Neural cell (in vitro differentiated cells): Measurements from ENCODE around the gene UBA1. TPM values are rescaled to one million over a fixed set of nuclear protein-coding genes. Genes with fewer than 3 reads are reported as not detected.

Experiments
- H2AFZ ChIP-seq: fragments of 200-600, 300-800 bp; sonication (generic), shearing (Covaris generic); 2 replicates; pipeline ENCODE4 v1.6.0; 2014; ENCODE audit warnings: low read depth, mild to moderate bottlenecking, antibody characterized with exemption, low read length, moderate library complexity
- H3F3A ChIP-seq: fragments of 200-600 bp; shearing (Covaris generic); 2 replicates; pipeline ENCODE4 v1.6.1; 2016; ENCODE audit warnings: mild to moderate bottlenecking, moderate library complexity, mixed read lengths, antibody characterized with exemption, low read length; ENCODE audit not compliant: insufficient read depth, poor library complexity, severe bottlenecking
- H3K27ac ChIP-seq: fragments of 200-600, 300-800 bp; sonication (generic), shearing (Covaris generic); 2 replicates; pipeline ENCODE4 v1.5.1; 2014; ENCODE audit warnings: mild to moderate bottlenecking, low read length, moderate library complexity
- H3K27me3 ChIP-seq: fragments of 300-800, 200-600 bp; sonication (generic), shearing (Covaris generic); 2 replicates; pipeline ENCODE4 v1.6.0; 2014; ENCODE audit warnings: mild to moderate bottlenecking, low read depth, low read length, moderate library complexity; ENCODE audit not compliant: insufficient read depth
- H3K36me3 ChIP-seq: fragments of 300-800, 200-600 bp; sonication (generic), shearing (Covaris generic); 2 replicates; pipeline ENCODE4 v1.5.1; 2014; ENCODE audit warnings: mild to moderate bottlenecking, antibody characterized with exemption, low read length, moderate library complexity; ENCODE audit not compliant: insufficient read depth
- H3K4me2 ChIP-seq: fragments of 300-800, 200-600 bp; sonication (generic), shearing (Covaris generic); 2 replicates; pipeline ENCODE4 v1.6.0; 2014; ENCODE audit warnings: mild to moderate bottlenecking, low read length
- H3K4me3 ChIP-seq: fragments of 300-800, 200-600 bp; sonication (generic), shearing (Covaris generic); 2 replicates; pipeline ENCODE4 v1.5.1; 2014; ENCODE audit warnings: mild to moderate bottlenecking, low read length, moderate library complexity
- H3K79me2 ChIP-seq: fragments of 200-600 bp; shearing (Covaris generic); replicated peaks from 2 replicates; pipeline ENCODE4 v1.6.0; 2014; ENCODE audit warnings: mild to moderate bottlenecking, low read length, moderate library complexity; ENCODE audit not compliant: insufficient read depth
- H3K9ac ChIP-seq: fragments of 300-800, 200-600 bp; sonication (generic), shearing (Covaris generic); 2 replicates; pipeline ENCODE4 v1.6.1; 2016; ENCODE audit warnings: mild to moderate bottlenecking, low read length, mixed read lengths
- H3K9me2 ChIP-seq: fragments of 200-600 bp; shearing (Covaris generic); 2 replicates; pipeline ENCODE4 v1.6.1; 2016; ENCODE audit warnings: mild to moderate bottlenecking, low read length, mixed read lengths; ENCODE audit not compliant: insufficient read depth
- H3K9me3 ChIP-seq: fragments of 200-600, 300-800 bp; sonication (generic), shearing (Covaris generic); 2 replicates; pipeline ENCODE4 v1.6.1; 2016; ENCODE audit warnings: mild to moderate bottlenecking, mixed run types, low read length, moderate library complexity, mixed read lengths
- H4K20me1 ChIP-seq: fragments of 200-600 bp; shearing (Covaris generic); 2 replicates; pipeline ENCODE4 v1.6.1; 2016; ENCODE audit warnings: mild to moderate bottlenecking, mixed run types; ENCODE audit not compliant: insufficient read depth
- EP300 ChIP-seq: fragments of 450-650 bp; conservative IDR thresholded peaks from 2 replicates; pipeline ENCODE4 v1.6.1; 2014; ENCODE audit warnings: antibody characterized with exemption, mild to moderate bottlenecking, moderate library complexity; ENCODE audit not compliant: poor library complexity, severe bottlenecking
- EZH2 ChIP-seq: fragments of 200-600, 300-800 bp; shearing (Covaris generic), sonication (generic); IDR thresholded peaks from 2 replicates; pipeline ENCODE4 v1.6.1; 2014; ENCODE audit warnings: antibody characterized with exemption, low read length, borderline replicate concordance, mild to moderate bottlenecking; ENCODE audit not compliant: insufficient read depth, poor library complexity, severe bottlenecking
- MXI1 ChIP-seq: fragments of 450-650 bp; conservative IDR thresholded peaks from 2 replicates; pipeline ENCODE4 v1.6.1; 2014; ENCODE audit warnings: antibody characterized with exemption, mild to moderate bottlenecking; ENCODE audit not compliant: poor library complexity, severe bottlenecking
- POLR2AphosphoS5 ChIP-seq: IDR thresholded peaks from 2 replicates; pipeline ENCODE4 v1.6.1; 2012
- RAD21 ChIP-seq: fragments of 450-650 bp; conservative IDR thresholded peaks from 2 replicates; pipeline ENCODE4 v1.6.1; 2014; ENCODE audit warnings: antibody characterized with exemption, mild to moderate bottlenecking, moderate library complexity
- SMC3 ChIP-seq: fragments of 450-650 bp; conservative IDR thresholded peaks from 2 replicates; pipeline ENCODE4 v1.6.1; 2014; ENCODE audit warnings: antibody characterized with exemption, mild to moderate bottlenecking, moderate library complexity; ENCODE audit not compliant: poor library complexity
- TAF1 ChIP-seq: IDR thresholded peaks from 2 replicates; pipeline ENCODE4 v1.6.1; 2012; ENCODE audit warnings: low read depth
- polyA plus RNA-seq: library from polyadenylated mRNA; depleted of rRNA; stranded (reverse); fragments of >200 nt; gene quantifications from 2 replicates; pipeline ENCODE4 v1.2.3, GENCODE V29; 2014
- TF ChIP-seq, protein P1 (sequence below): fragments of 450-650 bp; IDR thresholded peaks from 2 replicates; pipeline ENCODE4 v1.5.1; 2014; ENCODE audit warnings: antibody characterized with exemption, mild to moderate bottlenecking, moderate library complexity; ENCODE audit not compliant: poor library complexity, severe bottlenecking
- TF ChIP-seq, protein P2 (sequence below): IDR thresholded peaks from 2 replicates; pipeline ENCODE4 v1.6.1; 2012; ENCODE audit warnings: borderline replicate concordance

UBA1 gene
- polyA plus RNA-seq, 1 donor from 2014 or later = 132 TPM

DNA sequence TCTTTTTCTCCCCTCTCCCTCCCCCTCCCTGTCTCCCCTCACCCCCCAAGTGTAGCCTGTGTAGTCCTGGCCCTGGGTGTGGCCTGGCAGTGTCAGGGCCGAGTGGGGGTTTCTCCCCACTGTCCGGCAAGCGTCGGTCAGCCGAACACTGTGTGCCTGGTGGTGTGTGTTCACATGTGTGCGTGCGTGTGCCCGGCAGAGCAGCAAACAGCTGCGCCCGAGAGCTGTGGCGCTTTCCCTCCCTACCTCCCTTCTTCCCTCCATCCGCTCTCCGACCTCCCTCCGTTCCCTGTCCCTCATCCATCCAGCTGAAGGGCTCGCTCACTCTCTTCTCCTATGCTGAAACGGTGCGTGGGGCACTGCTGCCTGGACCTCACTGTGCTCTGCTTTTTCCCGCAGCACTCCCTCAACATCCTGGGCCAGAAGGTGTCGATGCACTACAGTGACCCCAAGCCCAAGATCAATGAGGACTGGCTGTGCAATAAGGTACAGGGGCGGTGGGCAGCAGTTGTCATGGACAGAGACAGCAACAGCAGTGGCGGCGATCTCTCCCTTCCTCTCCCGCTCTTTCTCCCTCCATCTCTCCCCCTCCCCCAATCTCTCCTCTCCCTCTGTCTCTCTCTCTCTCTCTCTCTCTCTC lies 17.4 kb upstream of the UBA1 start:
- H3K9ac ChIP-seq = no peak overlapping the region
- H4K20me1 ChIP-seq = no peaks in the 10 kb centered on the region
- H3K36me3 ChIP-seq = no peaks in the 10 kb centered on the region
- no peaks in the 10 kb centered on the region for H3F3A ChIP-seq
- no peaks in the 10 kb centered on the region for H3K27me3 ChIP-seq
- no peak overlapping the region for H3K27ac ChIP-seq
- no peak overlapping the region for H3K4me2 ChIP-seq
- H2AFZ ChIP-seq = no peak overlapping the region
- no peak overlapping the region for H3K4me3 ChIP-seq
- H3K9me2 ChIP-seq = no peaks in the 10 kb centered on the region
- no peaks in the 10 kb centered on the region for H3K9me3 ChIP-seq
- no peak for TF ChIP-seq MXI1
- TF ChIP-seq TAF1 = no peak
- no peak for TF ChIP-seq RAD21
- TF ChIP-seq POLR2AphosphoS5 = no peak
- TF ChIP-seq, protein P1, sequence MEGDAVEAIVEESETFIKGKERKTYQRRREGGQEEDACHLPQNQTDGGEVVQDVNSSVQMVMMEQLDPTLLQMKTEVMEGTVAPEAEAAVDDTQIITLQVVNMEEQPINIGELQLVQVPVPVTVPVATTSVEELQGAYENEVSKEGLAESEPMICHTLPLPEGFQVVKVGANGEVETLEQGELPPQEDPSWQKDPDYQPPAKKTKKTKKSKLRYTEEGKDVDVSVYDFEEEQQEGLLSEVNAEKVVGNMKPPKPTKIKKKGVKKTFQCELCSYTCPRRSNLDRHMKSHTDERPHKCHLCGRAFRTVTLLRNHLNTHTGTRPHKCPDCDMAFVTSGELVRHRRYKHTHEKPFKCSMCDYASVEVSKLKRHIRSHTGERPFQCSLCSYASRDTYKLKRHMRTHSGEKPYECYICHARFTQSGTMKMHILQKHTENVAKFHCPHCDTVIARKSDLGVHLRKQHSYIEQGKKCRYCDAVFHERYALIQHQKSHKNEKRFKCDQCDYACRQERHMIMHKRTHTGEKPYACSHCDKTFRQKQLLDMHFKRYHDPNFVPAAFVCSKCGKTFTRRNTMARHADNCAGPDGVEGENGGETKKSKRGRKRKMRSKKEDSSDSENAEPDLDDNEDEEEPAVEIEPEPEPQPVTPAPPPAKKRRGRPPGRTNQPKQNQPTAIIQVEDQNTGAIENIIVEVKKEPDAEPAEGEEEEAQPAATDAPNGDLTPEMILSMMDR = no peak
- TF ChIP-seq EP300 = no peak
- no peak for TF ChIP-seq SMC3
- no peak for TF ChIP-seq EZH2
- TF ChIP-seq, protein P2, sequence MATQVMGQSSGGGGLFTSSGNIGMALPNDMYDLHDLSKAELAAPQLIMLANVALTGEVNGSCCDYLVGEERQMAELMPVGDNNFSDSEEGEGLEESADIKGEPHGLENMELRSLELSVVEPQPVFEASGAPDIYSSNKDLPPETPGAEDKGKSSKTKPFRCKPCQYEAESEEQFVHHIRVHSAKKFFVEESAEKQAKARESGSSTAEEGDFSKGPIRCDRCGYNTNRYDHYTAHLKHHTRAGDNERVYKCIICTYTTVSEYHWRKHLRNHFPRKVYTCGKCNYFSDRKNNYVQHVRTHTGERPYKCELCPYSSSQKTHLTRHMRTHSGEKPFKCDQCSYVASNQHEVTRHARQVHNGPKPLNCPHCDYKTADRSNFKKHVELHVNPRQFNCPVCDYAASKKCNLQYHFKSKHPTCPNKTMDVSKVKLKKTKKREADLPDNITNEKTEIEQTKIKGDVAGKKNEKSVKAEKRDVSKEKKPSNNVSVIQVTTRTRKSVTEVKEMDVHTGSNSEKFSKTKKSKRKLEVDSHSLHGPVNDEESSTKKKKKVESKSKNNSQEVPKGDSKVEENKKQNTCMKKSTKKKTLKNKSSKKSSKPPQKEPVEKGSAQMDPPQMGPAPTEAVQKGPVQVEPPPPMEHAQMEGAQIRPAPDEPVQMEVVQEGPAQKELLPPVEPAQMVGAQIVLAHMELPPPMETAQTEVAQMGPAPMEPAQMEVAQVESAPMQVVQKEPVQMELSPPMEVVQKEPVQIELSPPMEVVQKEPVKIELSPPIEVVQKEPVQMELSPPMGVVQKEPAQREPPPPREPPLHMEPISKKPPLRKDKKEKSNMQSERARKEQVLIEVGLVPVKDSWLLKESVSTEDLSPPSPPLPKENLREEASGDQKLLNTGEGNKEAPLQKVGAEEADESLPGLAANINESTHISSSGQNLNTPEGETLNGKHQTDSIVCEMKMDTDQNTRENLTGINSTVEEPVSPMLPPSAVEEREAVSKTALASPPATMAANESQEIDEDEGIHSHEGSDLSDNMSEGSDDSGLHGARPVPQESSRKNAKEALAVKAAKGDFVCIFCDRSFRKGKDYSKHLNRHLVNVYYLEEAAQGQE = no peak
- H3K79me2 ChIP-seq = no peaks in the 10 kb centered on the region

DNA sequence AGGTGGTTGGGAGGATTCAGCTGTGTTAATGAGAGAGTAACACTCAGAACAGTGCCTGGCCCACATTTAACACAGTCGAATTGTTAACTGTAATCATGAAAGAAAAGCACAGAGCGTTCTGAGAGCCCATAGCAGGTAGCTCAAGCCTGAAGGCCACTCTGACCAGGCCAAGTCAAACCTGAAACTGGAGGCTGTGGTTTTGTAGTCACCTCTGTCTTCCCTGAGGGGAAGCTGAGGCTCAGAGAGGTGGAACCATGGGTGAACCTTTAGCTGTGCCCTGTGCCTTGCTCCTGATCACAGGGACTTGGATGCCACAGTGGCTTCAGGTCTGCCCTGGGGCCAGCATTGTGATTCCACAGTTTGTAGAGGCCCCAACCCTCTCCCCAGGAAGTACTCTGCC lies 16.6 kb upstream of the UBA1 start:
- no peaks in the 10 kb centered on the region for H3K27me3 ChIP-seq
- TF ChIP-seq EP300 (no peak), RAD21 (no peak), POLR2AphosphoS5 (no peak), EZH2 (no peak), TAF1 (no peak), SMC3 (no peak), MXI1 (no peak)
- TF ChIP-seq, protein P1 = no peak
- TF ChIP-seq, protein P2 = no peak
- no peak overlapping the region for H3K27ac ChIP-seq
- H2AFZ ChIP-seq = no peak overlapping the region
- H3K4me3 ChIP-seq = no peak overlapping the region
- no peaks in the 10 kb centered on the region for H3K36me3 ChIP-seq
- H3F3A ChIP-seq = no peaks in the 10 kb centered on the region
- H3K9me3 ChIP-seq = no peaks in the 10 kb centered on the region
- no peaks in the 10 kb centered on the region for H3K9me2 ChIP-seq
- no peaks in the 10 kb centered on the region for H3K79me2 ChIP-seq
- no peak overlapping the region for H3K9ac ChIP-seq
- no peaks in the 10 kb centered on the region for H4K20me1 ChIP-seq
- no peak overlapping the region for H3K4me2 ChIP-seq
